Stimulated activated memory B cell treated with anti-CD40 and anti-IgM and Interleukin-4, amounts not matched to agents 10 μg/mL and 1 μg/mL and 100 μg/mL, for 72 hours (primary cell): Measurements from ENCODE around the gene RUBCN.
A peak's percentile ranks its signal among the peaks of the same experiment; 100 is the strongest.
"Not testable (repeated sequence)": the region's sequence is repeated elsewhere in the genome, so short reads cannot be mapped to it uniquely, and the experiment has no call there.

Experiments
- ATAC-seq: fragments of 150-1000 bp; cut with Tn5 transposase; 2 replicates; pipeline ENCODE4 v1.10.0; 2021
- H3K27ac Mint-ChIP-seq: one replicate; pipeline ENCODE4 v1.8.0; 2022; ENCODE audit warnings: mild to moderate bottlenecking, mixed read lengths
- H3K27me3 Mint-ChIP-seq: one replicate; pipeline ENCODE4 v1.8.0; 2022; ENCODE audit warnings: mixed read lengths
- H3K36me3 Mint-ChIP-seq: one replicate; pipeline ENCODE4 v1.8.0; 2022; ENCODE audit warnings: mixed read lengths
- H3K4me1 Mint-ChIP-seq: one replicate; pipeline ENCODE4 v1.8.0; 2022; ENCODE audit warnings: mixed read lengths
- H3K4me3 Mint-ChIP-seq: one replicate; pipeline ENCODE4 v1.8.0; 2022; ENCODE audit warnings: mild to moderate bottlenecking, moderate library complexity, mixed read lengths
- H3K9me3 Mint-ChIP-seq: one replicate; pipeline ENCODE4 v1.8.0; 2022; ENCODE audit warnings: mixed read lengths

The RUBCN gene

DNA sequence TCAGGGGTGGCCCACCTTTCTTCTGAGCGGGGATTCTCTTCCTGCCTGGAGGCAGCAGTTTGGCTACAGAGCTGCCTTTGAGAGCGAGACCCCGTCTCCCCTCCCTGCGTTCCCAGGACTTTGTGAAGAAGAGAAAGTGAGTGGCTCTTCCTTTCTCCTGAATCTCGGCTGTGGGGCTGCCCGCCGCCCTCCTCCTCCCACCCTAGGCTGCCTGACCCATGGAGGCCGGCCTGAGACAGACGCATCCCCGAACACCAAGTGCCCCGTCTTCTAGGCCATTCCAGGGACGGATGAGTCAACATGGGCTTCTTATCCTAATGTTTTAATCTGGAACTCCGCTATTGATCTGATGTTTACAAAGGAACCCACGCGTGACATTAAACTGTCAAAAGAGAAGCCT is 74.8 kb downstream of the RUBCN start:
- not testable (repeated sequence) for H3K27ac Mint-ChIP-seq, ATAC-seq

DNA sequence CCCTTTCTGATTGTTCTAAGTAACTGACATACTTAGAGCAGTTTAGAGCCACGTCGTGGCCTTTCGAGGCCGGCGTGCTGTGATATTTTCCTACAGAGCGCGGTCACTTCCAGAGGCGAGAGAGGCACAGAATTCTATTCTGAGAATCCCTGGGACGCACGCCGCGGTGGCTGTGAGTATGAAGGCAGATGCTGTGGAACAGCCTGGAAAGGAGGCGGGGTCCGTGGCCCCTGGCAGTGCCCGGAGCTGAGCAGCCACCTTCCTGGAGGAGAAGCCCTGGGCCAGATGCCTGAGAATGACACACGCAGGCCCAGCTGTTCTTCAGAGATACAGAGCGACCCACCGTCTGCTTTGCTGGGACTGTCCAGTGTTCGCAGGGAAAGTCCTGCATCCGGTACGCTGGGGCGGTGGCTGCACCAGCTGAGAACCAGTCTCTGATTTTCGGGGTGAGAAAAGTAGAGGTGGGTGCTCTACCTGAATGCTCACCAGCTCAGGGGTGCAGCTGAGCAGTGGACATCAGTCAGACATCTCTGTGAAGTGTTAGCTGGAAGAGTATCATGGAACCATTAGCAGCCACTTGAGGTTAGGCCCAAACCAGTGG is 75.4 kb downstream of the RUBCN start:
- not testable (repeated sequence) for H3K9me3 Mint-ChIP-seq, H3K4me3 Mint-ChIP-seq, H3K27ac Mint-ChIP-seq, H3K36me3 Mint-ChIP-seq, ATAC-seq, H3K27me3 Mint-ChIP-seq
- H3K4me1 Mint-ChIP-seq, result peaks cover 16% of the 10 kb centered on the region

More for the DNA sequence above, 74.8 kb downstream of the RUBCN start:
- H3K4me1 Mint-ChIP-seq, result peaks cover 14% of the 10 kb centered on the region
- not testable (repeated sequence) for H3K4me3 Mint-ChIP-seq, H3K36me3 Mint-ChIP-seq, H3K9me3 Mint-ChIP-seq, H3K27me3 Mint-ChIP-seq

DNA sequence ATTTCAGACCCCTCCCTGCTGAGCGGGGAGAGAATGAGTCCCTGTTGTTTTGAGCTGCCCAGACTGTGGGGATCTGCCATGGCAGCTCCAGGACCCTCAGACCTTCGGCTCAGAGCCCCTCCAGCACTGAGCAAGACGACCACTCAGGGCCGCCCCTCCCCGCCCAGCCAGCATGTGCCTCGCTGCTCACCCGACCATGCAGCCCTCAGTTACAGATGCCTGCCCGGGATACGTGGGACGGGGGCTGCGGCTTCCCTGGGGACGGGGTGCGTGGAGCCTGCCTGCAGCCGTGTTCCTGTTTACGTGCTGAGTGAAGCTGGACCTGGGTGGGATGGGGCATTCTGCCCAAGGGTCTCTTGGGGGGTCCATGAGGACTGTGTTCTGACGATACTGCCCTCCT is 77.0 kb downstream of the RUBCN start:
- not testable (repeated sequence) for H3K9me3 Mint-ChIP-seq, H3K27me3 Mint-ChIP-seq, H3K4me3 Mint-ChIP-seq, H3K36me3 Mint-ChIP-seq
- H3K4me1 Mint-ChIP-seq, result peaks cover 16% of the 10 kb centered on the region
- H3K27ac Mint-ChIP-seq, result peak overlapping the region; percentile 57
- peak; percentile 2 for ATAC-seq

DNA sequence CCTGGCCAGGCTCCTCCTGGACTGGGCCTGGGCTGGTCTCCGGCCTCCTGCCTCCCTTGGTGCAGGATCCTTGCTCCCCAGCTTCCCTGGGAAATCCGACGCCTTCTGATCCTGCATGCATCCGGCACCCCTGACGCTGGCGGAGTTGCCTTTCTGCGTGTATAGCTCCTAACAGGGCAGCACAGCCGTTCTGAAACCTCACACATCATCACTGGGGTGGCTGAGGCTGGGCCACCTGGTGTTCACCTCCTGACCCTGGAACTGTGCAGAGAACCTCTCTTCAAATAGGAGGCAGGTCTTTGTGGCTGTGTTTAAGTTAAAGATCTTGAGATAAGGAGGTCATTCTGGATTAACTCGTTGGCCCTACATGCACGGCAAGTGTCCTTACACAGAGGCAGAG is 77.6 kb downstream of the RUBCN start:
- peak overlapping the region; percentile 57 for H3K27ac Mint-ChIP-seq
- peaks cover 16% of the 10 kb centered on the region for H3K4me1 Mint-ChIP-seq
- not testable (repeated sequence) for H3K4me3 Mint-ChIP-seq, H3K9me3 Mint-ChIP-seq, H3K36me3 Mint-ChIP-seq, H3K27me3 Mint-ChIP-seq
- ATAC-seq, result peak; percentile 66

DNA sequence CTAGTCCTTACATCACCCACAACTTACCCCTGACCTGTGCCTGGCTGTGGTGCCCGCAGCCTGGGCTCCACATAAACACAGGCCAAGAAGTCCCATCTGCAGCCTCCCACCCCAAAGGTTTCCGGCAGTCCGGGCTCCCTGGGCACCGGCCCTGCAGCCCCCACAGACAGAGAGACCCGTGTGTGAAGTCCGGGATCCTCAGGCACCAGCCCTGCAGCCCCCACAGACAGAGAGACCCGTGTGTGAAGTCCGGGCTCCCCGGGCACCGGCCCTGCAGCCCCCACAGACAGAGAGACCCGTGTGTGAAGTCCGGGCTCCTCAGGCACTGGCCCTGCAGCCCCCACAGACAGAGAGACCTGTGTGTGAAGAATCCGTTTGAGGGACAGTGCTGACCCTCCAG is 78.0 kb downstream of the RUBCN start:
- not testable (repeated sequence) for H3K36me3 Mint-ChIP-seq, H3K9me3 Mint-ChIP-seq, H3K27me3 Mint-ChIP-seq, ATAC-seq
- Mint-ChIP-seq H3K27ac (peak overlapping the region; percentile 57), H3K4me3 (peak overlapping the region; percentile 38), H3K4me1 (peaks cover 16% of the 10 kb centered on the region)

DNA sequence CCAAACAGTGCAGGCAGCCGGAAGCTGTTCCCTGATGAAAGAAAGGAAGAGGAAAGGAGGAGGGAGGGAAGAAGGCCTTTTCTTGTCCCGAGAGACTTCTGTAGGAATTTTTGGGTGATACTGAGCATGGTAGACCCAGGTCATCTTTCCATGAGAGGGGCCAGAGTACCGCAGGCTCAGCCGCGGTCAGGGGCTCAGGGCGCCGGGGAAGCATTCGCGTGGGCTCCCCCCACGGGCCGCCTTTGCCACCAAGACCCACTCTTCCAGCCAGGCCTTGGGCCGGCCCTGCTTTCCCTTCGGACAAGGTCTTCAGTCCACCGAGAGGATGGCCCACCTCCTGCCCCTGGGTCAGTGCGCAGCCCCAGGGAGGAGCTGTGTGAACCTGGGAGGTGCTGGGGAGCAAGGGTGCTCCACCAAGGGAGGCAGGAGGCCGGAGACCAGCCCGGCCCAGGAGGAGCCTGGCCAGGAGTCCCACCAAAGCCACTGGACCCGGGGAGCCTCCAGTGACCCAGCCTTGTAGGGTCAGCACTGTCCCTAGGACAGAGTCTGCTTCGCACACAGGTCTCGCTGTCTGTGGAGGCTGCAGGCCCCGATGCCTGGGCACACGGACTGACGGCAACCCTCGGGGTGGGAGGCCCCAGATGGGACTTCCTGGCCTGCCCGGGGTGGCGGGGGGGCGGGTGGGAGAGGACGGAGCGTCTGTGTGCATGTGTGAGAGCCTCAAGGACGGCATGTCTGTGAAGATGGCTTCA is 79.0 kb downstream of the RUBCN start:
- Mint-ChIP-seq H3K27ac (peak overlapping the region; percentile 87), H3K4me1 (peaks cover 15% of the 10 kb centered on the region)
- not testable (repeated sequence) for H3K36me3 Mint-ChIP-seq, H3K27me3 Mint-ChIP-seq, ATAC-seq, H3K4me3 Mint-ChIP-seq, H3K9me3 Mint-ChIP-seq

DNA sequence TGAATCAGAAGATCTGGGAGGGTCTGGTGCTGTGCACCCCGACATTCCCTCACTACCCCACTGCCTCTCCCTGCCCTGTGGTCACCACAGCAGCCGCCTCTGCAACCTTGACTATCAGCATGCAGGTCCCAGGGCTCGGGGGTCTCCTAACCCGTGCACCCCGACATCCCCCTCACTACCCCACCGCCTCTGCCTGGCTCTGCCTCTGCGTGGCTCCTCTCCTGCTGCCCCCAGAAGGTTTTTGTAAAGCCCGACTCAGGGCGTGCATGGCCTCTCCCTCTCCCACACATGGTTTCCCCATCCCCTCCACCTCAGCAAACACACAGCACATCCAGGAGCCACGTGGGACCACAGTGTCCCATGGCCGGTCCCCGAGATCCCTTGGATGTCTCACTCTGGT is 79.7 kb downstream of the RUBCN start:
- peaks cover 12% of the 10 kb centered on the region for H3K4me1 Mint-ChIP-seq
- H3K27me3 Mint-ChIP-seq, H3K4me3 Mint-ChIP-seq, ATAC-seq, H3K9me3 Mint-ChIP-seq, H3K36me3 Mint-ChIP-seq: not testable (repeated sequence)
- H3K27ac Mint-ChIP-seq, result peak overlapping the region; percentile 87

DNA sequence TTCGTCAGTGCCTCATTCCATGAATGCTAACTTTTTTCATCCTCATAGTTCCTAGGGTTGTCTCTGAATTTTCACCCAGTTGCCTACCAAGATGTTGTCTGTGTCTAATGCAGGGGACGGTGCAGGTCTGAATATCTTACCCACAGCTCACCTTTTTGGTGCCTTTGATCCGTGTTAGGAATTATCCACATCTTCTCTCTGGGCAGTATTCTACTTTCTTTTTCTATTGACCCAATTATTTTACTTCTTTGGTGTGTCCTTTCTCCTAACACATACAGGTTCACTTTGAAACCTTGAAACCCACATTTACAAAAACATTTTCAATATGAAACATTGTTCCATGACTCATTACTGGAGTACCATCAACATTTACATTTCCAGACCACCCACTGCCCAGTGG is 80.6 kb downstream of the RUBCN start:
- not testable (repeated sequence) for ATAC-seq, H3K36me3 Mint-ChIP-seq, H3K9me3 Mint-ChIP-seq, H3K27me3 Mint-ChIP-seq
- peaks cover 12% of the 10 kb centered on the region for H3K4me1 Mint-ChIP-seq
- H3K4me3 Mint-ChIP-seq, result peak overlapping the region; percentile 52
- peak overlapping the region; percentile 87 for H3K27ac Mint-ChIP-seq

DNA sequence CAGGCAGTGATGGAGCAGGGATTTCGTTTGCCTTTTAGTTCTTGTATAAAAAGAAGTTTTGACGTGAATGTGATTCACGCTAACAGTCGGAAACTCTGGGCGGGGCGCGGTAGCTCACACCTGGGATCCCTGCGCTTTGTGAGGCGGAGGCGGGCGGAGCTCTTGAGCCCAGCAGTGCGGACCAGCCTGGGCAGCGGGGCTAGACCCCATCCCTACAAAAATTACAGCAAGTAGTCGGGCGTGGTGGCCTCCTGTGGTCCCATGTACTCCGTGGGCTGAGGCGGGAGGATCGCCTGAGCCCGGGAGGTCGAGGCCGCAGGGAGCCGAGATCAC is 81.7 kb downstream of the RUBCN start:
- H3K36me3 Mint-ChIP-seq, H3K27me3 Mint-ChIP-seq, H3K4me3 Mint-ChIP-seq, H3K9me3 Mint-ChIP-seq: not testable (repeated sequence)
- peak; percentile 54 for ATAC-seq
- Mint-ChIP-seq H3K27ac (peak overlapping the region; percentile 87), H3K4me1 (peaks cover 12% of the 10 kb centered on the region)

DNA sequence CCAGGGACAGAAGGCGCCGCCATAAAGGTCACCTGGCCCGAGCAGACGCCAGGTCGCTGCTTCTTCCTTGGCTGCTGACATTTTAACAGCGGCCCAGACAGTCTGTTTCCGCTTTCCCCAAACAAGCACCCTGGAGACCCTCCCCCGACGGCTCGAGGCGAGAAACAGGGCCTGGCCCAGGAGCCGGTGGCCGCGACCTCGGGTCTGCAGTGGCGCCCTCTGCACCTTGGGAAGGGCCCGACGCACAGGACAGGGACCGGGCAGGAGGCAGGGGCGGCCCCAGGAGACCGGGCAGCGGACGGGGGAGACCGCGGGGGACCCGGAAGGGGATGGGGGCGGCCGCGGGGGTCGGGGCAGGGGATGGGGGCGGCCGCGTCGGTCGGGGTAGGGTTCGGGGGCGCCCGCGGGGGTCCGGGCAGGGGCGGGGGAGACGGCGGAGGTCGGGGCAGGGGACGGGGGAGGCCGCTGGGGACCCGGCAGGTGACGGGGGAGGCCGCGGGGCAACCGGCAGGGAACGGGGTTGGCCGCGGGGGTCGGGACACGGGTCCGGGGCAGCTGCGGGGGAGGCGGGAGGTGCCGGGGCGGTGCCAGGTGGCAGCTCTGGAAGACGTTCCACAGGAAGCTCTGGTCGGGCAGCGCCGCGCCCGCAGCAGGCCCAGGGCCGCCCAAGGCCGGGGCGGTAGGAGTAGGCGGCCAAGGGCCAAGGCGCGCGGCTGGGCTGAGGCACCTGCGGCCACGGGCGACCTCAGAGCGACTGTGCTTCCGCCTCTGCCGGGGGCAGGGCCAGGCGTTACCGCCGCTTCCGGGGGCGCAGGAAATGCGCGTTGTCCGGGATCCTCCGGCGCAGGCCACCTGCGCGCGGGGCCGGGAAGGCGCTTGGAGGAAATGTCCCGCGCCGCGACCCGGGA is 82.4 kb downstream of the RUBCN start:
- not testable (repeated sequence) for H3K36me3 Mint-ChIP-seq, H3K9me3 Mint-ChIP-seq, H3K27me3 Mint-ChIP-seq
- H3K4me3 Mint-ChIP-seq, result peak overlapping the region; percentile 78
- H3K4me1 Mint-ChIP-seq, result peaks cover 12% of the 10 kb centered on the region
- ATAC-seq, result peak; percentile 94
- peak overlapping the region; percentile 60 for H3K27ac Mint-ChIP-seq

DNA sequence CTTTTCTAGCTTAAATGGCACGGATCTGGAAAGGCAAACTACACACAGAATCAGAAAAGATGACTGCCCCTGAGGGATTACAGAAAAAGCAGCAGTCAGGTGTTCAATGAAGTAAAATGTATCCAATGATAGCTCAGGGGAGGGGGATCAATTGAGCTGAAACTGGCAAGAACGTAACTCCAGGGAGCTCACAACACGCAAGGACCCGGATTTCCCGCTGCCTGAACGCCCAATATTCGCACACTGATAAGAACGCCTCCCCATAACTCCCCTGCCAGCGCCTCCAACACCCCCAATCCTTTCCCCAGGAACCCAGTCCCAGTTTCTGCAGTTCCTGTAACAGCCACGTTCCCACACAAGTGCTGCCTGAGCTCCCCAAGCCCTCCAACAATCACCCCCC is 83.8 kb downstream of the RUBCN start:
- not testable (repeated sequence) for H3K9me3 Mint-ChIP-seq, H3K4me3 Mint-ChIP-seq, H3K27ac Mint-ChIP-seq, ATAC-seq, H3K27me3 Mint-ChIP-seq, H3K36me3 Mint-ChIP-seq
- H3K4me1 Mint-ChIP-seq, result peaks cover 12% of the 10 kb centered on the region

DNA sequence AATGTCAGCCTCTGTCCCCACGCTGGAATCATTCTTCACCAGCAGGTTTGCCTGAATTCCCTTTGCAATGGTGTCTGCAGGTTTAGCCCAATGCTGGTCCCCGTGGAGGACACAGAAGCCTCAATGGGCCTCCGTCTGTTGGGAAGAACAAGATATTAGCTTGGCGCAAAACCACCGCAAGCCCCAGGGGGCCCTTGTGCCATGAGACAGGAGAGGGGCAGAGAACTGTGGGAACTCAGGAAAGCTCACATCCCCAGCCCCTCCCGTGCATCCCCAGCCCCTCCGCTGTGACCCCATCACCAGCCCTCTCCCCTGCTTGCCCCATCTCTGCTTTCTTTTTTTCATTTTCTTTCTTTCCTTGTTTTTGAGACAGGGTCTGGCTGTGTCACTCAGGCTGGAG is 89.1 kb downstream of the RUBCN start:
- H3K27me3 Mint-ChIP-seq, H3K27ac Mint-ChIP-seq, H3K9me3 Mint-ChIP-seq, H3K4me1 Mint-ChIP-seq, H3K4me3 Mint-ChIP-seq, ATAC-seq: not testable (repeated sequence)
- H3K36me3 Mint-ChIP-seq, result peaks cover 18% of the 10 kb centered on the region

DNA sequence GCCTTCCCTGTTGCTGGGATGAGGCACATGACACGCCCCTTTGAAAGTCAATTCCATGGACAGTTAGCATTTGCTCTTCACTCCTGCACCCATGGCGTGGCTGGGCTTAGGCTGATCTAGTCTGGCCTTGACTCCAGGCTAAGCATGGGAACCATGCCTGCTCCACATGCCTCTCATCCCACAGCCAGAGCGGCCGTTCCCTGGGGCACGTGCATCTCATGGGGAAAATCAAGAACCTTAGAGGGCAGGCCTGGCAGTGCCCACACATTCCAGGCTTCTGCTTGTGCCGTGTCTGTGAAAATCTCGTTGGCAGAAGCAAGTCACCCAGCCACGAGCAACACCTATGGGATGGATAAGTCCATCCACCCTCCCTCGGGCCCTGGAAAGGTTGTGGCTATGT is 89.5 kb downstream of the RUBCN start:
- peaks cover 18% of the 10 kb centered on the region for H3K36me3 Mint-ChIP-seq
- not testable (repeated sequence) for H3K27me3 Mint-ChIP-seq, H3K4me3 Mint-ChIP-seq, ATAC-seq, H3K4me1 Mint-ChIP-seq, H3K27ac Mint-ChIP-seq, H3K9me3 Mint-ChIP-seq

DNA sequence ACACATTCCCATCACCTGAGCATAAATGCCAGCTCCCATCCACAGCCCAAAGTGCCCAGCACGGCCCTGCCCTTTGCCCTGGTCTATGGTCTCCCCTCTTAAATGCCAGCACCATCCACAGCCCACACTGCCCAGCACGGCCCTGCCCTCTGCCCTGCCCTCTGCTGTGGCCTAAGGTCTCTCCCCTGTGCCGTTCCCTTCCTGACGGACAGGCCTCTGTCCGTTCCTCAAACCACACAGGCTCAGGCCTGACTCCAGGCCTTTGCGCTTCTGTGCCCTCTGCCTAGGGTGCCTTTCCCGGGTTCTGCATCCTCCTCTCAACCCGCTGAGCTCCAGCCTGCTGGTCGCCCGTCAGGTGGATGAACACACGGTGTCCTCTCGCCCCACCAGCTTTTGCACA is 90.4 kb downstream of the RUBCN start:
- not testable (repeated sequence) for ATAC-seq, H3K4me3 Mint-ChIP-seq, H3K4me1 Mint-ChIP-seq, H3K27me3 Mint-ChIP-seq, H3K9me3 Mint-ChIP-seq
- Mint-ChIP-seq H3K36me3 (peaks cover 23% of the 10 kb centered on the region), H3K27ac (peak overlapping the region; percentile 18)

DNA sequence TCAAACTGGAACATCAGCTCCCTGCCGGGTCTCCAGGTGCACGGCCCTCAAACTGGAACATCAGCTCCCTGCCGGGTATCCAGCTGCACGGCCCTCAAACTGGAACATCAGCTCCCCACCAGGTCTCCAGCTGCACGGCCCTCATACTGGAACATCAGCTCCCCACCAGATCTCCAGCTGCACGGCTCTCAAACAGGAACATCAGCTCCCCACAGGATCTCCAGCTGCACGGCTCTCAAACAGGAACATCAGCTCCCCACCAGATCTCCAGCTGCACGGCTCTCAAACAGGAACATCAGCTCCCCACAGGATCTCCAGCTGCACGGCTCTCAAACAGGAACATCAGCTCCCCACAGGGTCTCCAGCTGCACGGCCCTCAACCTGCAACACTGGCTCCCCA is 99.1 kb downstream of the RUBCN start:
- not testable (repeated sequence) for H3K4me1 Mint-ChIP-seq, ATAC-seq, H3K9me3 Mint-ChIP-seq, H3K27ac Mint-ChIP-seq, H3K4me3 Mint-ChIP-seq, H3K27me3 Mint-ChIP-seq
- peaks cover 35% of the 10 kb centered on the region for H3K36me3 Mint-ChIP-seq

DNA sequence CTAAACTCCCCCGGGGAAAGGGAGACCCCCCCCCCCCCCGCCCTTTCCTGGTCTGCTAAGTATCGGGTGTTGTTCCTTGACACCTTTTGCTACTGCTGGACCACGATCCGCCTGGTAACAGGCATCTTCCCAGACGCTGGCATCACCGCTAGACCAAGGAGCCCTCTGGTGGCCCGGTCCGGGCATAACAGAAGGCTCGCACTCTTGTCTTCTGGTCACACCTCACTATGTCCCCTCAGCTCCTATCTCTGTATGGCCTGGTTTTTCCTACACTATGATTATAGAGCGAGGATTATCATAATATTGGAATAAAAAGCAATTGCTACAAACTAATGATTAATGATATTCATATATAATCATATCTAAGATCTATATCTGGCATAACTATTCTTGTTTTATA is 104.7 kb downstream of the RUBCN start:
- H3K4me3 Mint-ChIP-seq, H3K27ac Mint-ChIP-seq, H3K4me1 Mint-ChIP-seq, H3K9me3 Mint-ChIP-seq, H3K36me3 Mint-ChIP-seq, H3K27me3 Mint-ChIP-seq, ATAC-seq: not testable (repeated sequence)
